NT2/D1 (cell line): ENCODE measurements around the gene CRYBB3.
"Not testable (repeated sequence)": the region's sequence is repeated elsewhere in the genome, so short reads cannot be mapped to it uniquely, and the experiment has no call there.

ENCODE experiments used
- DNase-seq: peaks from one replicate; pipeline ENCODE4 v3.0.0-alpha.2; 2011; ENCODE audit warnings: low read depth, low spot score
- H3K27me3 ChIP-seq: 2 replicates; pipeline ENCODE4 v1.6.0; 2011; ENCODE audit warnings: mild to moderate bottlenecking; ENCODE audit not compliant: insufficient read length, insufficient read depth
- H3K36me3 ChIP-seq: 2 replicates; pipeline ENCODE4 v1.6.1; 2011; ENCODE audit warnings: mild to moderate bottlenecking, low read length, mixed read lengths; ENCODE audit not compliant: insufficient read depth, insufficient read length
- H3K4me1 ChIP-seq: 2 replicates; pipeline ENCODE4 v1.5.1; 2011; ENCODE audit not compliant: insufficient read depth, insufficient read length
- H3K4me3 ChIP-seq: 2 replicates; pipeline ENCODE4 v1.5.1; 2011; ENCODE audit warnings: low read depth; ENCODE audit not compliant: insufficient read length
- H3K9ac ChIP-seq: 2 replicates; pipeline ENCODE4 v1.6.0; 2011; ENCODE audit warnings: low read depth; ENCODE audit not compliant: insufficient read length
- H3K9me3 ChIP-seq: 2 replicates; pipeline ENCODE4 v1.5.1; 2011; ENCODE audit warnings: mild to moderate bottlenecking, low read length; ENCODE audit not compliant: insufficient read depth
- SUZ12 ChIP-seq: IDR thresholded peaks from 2 replicates; pipeline ENCODE4 v1.6.1; 2011; ENCODE audit not compliant: insufficient read length, insufficient read depth; ENCODE audit errors: extremely low read depth
- YY1 ChIP-seq: IDR thresholded peaks from 2 replicates; pipeline ENCODE4 v1.6.1; 2011; ENCODE audit not compliant: insufficient read length, insufficient read depth
- ZNF274 ChIP-seq: IDR thresholded peaks from 2 replicates; pipeline ENCODE4 v1.6.1; 2011; ENCODE audit warnings: mild to moderate bottlenecking, low read depth, low read length

The CRYBB3 gene

DNA sequence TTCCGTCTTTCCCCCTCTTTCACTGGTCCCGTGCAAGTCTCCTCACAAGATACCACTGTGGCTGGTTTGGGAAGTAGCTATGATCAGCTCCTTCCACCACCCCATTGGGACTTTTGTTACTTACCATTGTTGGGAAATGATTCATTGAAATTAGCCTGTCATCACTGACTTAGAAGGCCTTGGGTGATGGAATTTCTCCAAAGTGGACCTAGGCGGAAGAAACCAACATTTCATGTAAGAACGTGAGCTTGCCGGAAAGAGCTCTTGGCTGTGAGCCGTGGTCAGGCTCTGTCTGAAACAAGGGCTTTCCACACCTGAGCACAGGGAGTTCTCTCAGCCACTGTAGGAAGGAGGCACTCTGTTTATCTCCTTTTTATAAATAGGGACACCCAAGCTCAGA, 23.5 kb upstream of the CRYBB3 start:
- TF ChIP-seq YY1, result no peak
- no peak for TF ChIP-seq ZNF274
- TF ChIP-seq SUZ12, result no peak
- no peaks in the 10 kb centered on the region for H3K9me3 ChIP-seq
- no peak overlapping the region for H3K9ac ChIP-seq
- DNase-seq, result no peak
- peaks cover 4% of the 10 kb centered on the region for H3K4me1 ChIP-seq
- peaks cover 46% of the 10 kb centered on the region for H3K36me3 ChIP-seq
- no peaks in the 10 kb centered on the region for H3K27me3 ChIP-seq
- no peak overlapping the region for H3K4me3 ChIP-seq

GRCh38 chr22:25176799-25177198, 22.9 kb upstream of the CRYBB3 start:
- Histone ChIP-seq H3K4me3 (no peak overlapping the region), H3K36me3 (peaks cover 51% of the 10 kb centered on the region), H3K9me3 (no peaks in the 10 kb centered on the region), H3K4me1 (peaks cover 4% of the 10 kb centered on the region), H3K9ac (no peak overlapping the region), H3K27me3 (no peaks in the 10 kb centered on the region)
- no peak for TF ChIP-seq YY1
- TF ChIP-seq ZNF274, result no peak
- no peak for TF ChIP-seq SUZ12
- DNase-seq, result no peak

GRCh38 chr22:25177226-25177625, 22.4 kb upstream of the CRYBB3 start:
- Histone ChIP-seq H3K4me3 (no peak overlapping the region), H3K9me3 (no peaks in the 10 kb centered on the region), H3K4me1 (peaks cover 4% of the 10 kb centered on the region), H3K36me3 (peaks cover 51% of the 10 kb centered on the region), H3K27me3 (no peaks in the 10 kb centered on the region), H3K9ac (no peak overlapping the region)
- DNase-seq, result no peak
- TF ChIP-seq SUZ12 (no peak), YY1 (no peak), ZNF274 (no peak)

GRCh38 chr22:25177895-25178294, 21.8 kb upstream of the CRYBB3 start:
- peaks cover 49% of the 10 kb centered on the region for H3K36me3 ChIP-seq

GRCh38 chr22:25178348-25178747, 21.3 kb upstream of the CRYBB3 start:
- not testable (repeated sequence) for H3K4me3 ChIP-seq, H3K4me1 ChIP-seq, DNase-seq, H3K9ac ChIP-seq, H3K27me3 ChIP-seq, H3K9me3 ChIP-seq
- peaks cover 49% of the 10 kb centered on the region for H3K36me3 ChIP-seq

More at GRCh38 chr22:25177895-25178294, 21.8 kb upstream of the CRYBB3 start:
- TF ChIP-seq SUZ12, result no peak
- no peak for TF ChIP-seq ZNF274
- TF ChIP-seq YY1, result no peak
- H3K4me3 ChIP-seq, result no peak overlapping the region
- H3K27me3 ChIP-seq, result no peaks in the 10 kb centered on the region
- H3K9me3 ChIP-seq, result no peaks in the 10 kb centered on the region
- H3K4me1 ChIP-seq, result peaks cover 4% of the 10 kb centered on the region
- no peak for DNase-seq
- no peak overlapping the region for H3K9ac ChIP-seq

DNA sequence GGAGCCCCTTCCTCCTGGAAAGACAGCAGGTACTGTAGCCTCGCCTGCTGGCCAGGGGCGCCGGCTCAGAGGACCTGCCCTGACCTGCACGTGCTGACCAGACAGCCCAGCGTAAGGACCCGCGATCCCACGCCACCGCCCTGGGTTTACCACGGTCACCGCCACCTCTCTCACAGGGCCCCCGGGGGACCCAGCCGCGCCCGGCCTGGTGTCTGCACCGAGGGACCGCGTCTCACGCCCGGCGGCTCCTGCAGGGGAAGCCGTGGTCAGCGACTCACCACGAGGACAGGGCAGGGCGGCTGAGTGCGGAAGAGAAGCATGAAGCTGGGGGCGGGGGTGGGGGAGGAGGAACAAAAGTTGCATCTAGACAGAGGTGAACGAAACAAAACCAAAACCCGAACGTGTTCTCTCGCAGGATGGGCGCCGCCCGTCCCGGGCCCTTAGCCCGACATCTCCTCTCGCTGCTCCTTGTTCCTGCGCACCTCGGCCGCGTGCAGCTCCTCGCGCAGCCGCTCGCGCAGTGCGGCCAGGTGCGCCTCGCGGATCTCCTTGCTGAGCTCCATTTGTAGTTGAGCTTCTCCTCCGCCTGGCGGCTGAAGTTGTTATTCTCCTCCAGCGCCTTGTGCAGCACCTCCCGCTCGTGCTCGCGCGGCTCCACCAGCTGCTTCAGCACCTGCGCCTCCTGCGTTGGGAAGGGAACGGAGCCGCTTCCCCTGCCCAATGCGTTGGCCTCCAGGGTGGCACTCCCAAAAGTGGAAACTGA, 20.6 kb upstream of the CRYBB3 start:
- H3K9me3 ChIP-seq, H3K27me3 ChIP-seq, DNase-seq, H3K9ac ChIP-seq, H3K4me1 ChIP-seq, H3K4me3 ChIP-seq: not testable (repeated sequence)
- peaks cover 48% of the 10 kb centered on the region for H3K36me3 ChIP-seq

DNA sequence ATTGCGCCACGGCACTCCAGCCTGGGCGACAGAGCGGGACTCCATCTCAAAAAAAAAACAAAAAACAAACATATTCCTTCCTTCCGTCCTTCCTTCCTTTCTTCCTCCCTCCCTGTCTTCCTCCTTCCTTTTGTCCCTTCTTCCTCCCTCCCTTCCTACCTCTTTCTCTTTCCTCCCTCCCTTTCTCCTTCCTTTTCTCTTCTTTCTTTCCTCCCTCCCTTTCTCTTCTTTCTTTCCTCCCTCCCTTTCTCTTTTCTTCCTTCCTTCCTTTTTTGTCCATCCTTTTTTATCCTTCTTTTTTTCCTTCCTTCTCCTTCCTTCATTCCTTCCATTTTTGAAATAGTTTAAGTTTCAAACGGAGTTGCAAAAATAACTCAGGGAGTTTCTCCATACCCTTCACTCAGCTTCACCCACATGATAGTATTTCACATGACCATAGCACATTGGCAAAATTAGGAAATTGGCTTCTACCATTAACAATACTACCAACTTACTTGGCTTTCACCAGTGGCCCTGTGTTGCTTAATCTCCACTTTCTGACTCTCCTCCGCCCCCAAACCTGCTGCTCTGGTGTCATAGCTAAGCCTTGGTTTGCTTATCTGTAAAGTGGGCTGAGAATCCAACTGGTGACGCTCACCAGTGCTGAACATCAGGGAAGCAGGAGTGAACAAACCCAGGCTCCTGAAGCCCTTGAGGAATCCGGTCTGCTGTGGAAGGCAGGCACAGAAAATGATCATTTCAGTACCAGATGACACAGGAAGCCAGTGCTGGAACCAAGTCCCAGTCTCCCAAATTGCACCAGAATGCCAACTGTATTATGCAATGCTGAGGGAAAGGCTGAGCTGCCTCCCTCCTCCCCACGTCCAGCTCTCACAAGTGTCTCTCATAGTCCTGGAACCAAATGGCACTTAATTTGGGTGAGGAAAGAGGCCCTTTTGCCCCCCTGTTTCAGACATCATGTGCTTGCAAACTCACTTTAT, 17.2 kb upstream of the CRYBB3 start:
- TF ChIP-seq ZNF274 (no peak), YY1 (no peak), SUZ12 (no peak)
- Histone ChIP-seq H3K36me3 (peaks cover 45% of the 10 kb centered on the region), H3K4me1 (no peaks in the 10 kb centered on the region)

More for the DNA sequence above, 17.2 kb upstream of the CRYBB3 start:
- H3K9ac ChIP-seq, result no peak overlapping the region
- H3K9me3 ChIP-seq, result no peaks in the 10 kb centered on the region
- H3K27me3 ChIP-seq, result no peaks in the 10 kb centered on the region
- DNase-seq, result no peak
- H3K4me3 ChIP-seq, result no peak overlapping the region
